ENCODE data around the gene HGF. TPM values are rescaled to one million over a fixed set of nuclear protein-coding genes. Genes with fewer than 3 reads are reported as not detected.

HGF gene
- total and polyA plus RNA-seq, 2 of the 8 experiments (the other 6 are each of a cell fraction or from before 2014, with no cell fraction given): 0.05 to 0.60 TPM

- H3K18ac ChIP-seq (ENCODE audit: extremely low read depth, low read length): no peak overlapping the region
- no peak overlapping the region for H3K4me2 ChIP-seq (ENCODE audit: insufficient read depth in 1 of 2, low read depth in 2 of 2, low read length in 2 of 2)
- H3K9ac ChIP-seq (replicated peaks in 1 of 4; ENCODE audit: extremely low read depth in 1 of 4, low read depth in 3 of 4, low read length in 3 of 4): no peak overlapping the region
- no peak overlapping the region for H4K8ac ChIP-seq (ENCODE audit: extremely low read depth, insufficient read depth, low read length)
- no peaks in the 10 kb centered on the region for H3K27me3 ChIP-seq (replicated peaks in 1 of 4; ENCODE audit: control insufficient read depth in 3 of 4, extremely low read depth in 1 of 4, insufficient read depth in 3 of 4, low read length in 3 of 4)
- H3K36me3 ChIP-seq (ENCODE audit: control insufficient read depth in 2 of 4, insufficient read depth in 4 of 4, low read length in 3 of 4): no peaks in the 10 kb centered on the region
- H3K4ac ChIP-seq (replicated peaks; ENCODE audit: insufficient read length, low read depth, low read length): no peak overlapping the region
- no peaks in the 10 kb centered on the region for H3K79me2 ChIP-seq (ENCODE audit: control insufficient read depth in 1 of 2, insufficient read depth in 2 of 2, low read length in 2 of 2)
- H2AK5ac ChIP-seq (ENCODE audit: low read depth, low read length): no peak overlapping the region
- H3K4me1 ChIP-seq (replicated peaks in 1 of 4; ENCODE audit: control insufficient read depth in 3 of 4, insufficient read depth in 4 of 4, low read length in 3 of 4): no peaks in the 10 kb centered on the region
- no peak overlapping the region for H3K27ac ChIP-seq (ENCODE audit: low read depth, low read length)
- H3K23ac ChIP-seq (ENCODE audit: insufficient read length): no peak overlapping the region
- no peak overlapping the region for H2AFZ ChIP-seq (ENCODE audit: low read length)
- DNase-seq (ENCODE audit: low read depth in 1 of 2, low spot score in 2 of 2): no peak
- H4K91ac ChIP-seq (replicated peaks; ENCODE audit: insufficient read length, low read length): no peak overlapping the region
- ChIA-PET POLR2A (ENCODE audit: partially characterized antibody) (no interaction called here), CTCF (ENCODE audit: partially characterized antibody) (no interaction called here)
- WGBS, 2 experiments (ENCODE audit: extremely low coverage in 1 of 2, insufficient coverage in 1 of 2, insufficient read length in 1 of 2, insufficient replicate concordance in 2 of 2, low coverage in 1 of 2, low lambda C conversion rate in 2 of 2, missing lambda C conversion rate in 1 of 2): 94% methylated on average over 1 of the region's 1 CpG; no CpG with 5 or more reads in 1 of the 2 experiments
- H2BK15ac ChIP-seq (ENCODE audit: low read length): no peak overlapping the region
- H2BK5ac ChIP-seq (ENCODE audit: low read depth, low read length): no peak overlapping the region
- no peak overlapping the region for H3K56ac ChIP-seq (replicated peaks; ENCODE audit: insufficient read length, low read depth, low read length)
- peaks cover 5 to 15% of the 10 kb centered on the region in 2 experiments; a peak in 3 of 4 replicates for H3K9me3 ChIP-seq (ENCODE audit: insufficient read depth in 2 of 2, low read depth in 1 of 2, low read length in 1 of 2)
- no peak overlapping the region for H3K4me3 ChIP-seq (ENCODE audit: extremely low read depth in 1 of 4, insufficient read depth in 2 of 4, low read depth in 3 of 4, low read length in 4 of 4)
- no peak overlapping the region for H2BK12ac ChIP-seq (ENCODE audit: low read depth, low read length)
- no peak overlapping the region for H4K5ac ChIP-seq (ENCODE audit: insufficient read length, low read depth, low read length)
- H4K20me1 ChIP-seq (replicated peaks in 1 of 2; ENCODE audit: control insufficient read depth in 1 of 2, insufficient read depth in 2 of 2, low read length in 2 of 2): no peaks in the 10 kb centered on the region
- H3K79me1 ChIP-seq (ENCODE audit: low read depth, low read length): no peaks in the 10 kb centered on the region
- FAIRE-seq: no peak
- no peaks in the 10 kb centered on the region; the same call in 1 of the 2 replicates for H3K23me2 ChIP-seq (ENCODE audit: low read depth, low read length)
- H2BK20ac ChIP-seq (ENCODE audit: low read length): no peak overlapping the region
- no peak overlapping the region for H3K14ac ChIP-seq (ENCODE audit: insufficient read length)
- no peak overlapping the region for H2BK120ac ChIP-seq (replicated peaks; ENCODE audit: low read depth, low read length)
- no peak for TF ChIP-seq CBX5 (IDR thresholded peaks at IDR 0.05; ENCODE audit: low read depth, low read length)
- TF ChIP-seq RFX5 (IDR thresholded peaks at IDR 0.05; ENCODE audit: borderline replicate concordance, low read depth, low read length): no peak
- no peak for TF ChIP-seq SP1 (IDR thresholded peaks at IDR 0.05; ENCODE audit: low read depth, low read length)
- no peak for TF ChIP-seq GABPA (IDR thresholded peaks at IDR 0.05; ENCODE audit: borderline replicate concordance, insufficient read depth, low read length)
- TF ChIP-seq MAFK (IDR thresholded peaks at IDR 0.05; ENCODE audit: low read depth, low read length): no peak
- no peak for TF ChIP-seq ZNF274 (IDR thresholded peaks at IDR 0.05; ENCODE audit: borderline replicate concordance, extremely low read depth, low read length)
- no peak for TF ChIP-seq SIN3A (conservative IDR thresholded peaks at IDR 0.05 in 1 of 2, IDR thresholded peaks at IDR 0.05 in 1 of 2; ENCODE audit: low read depth in 1 of 2, low read length in 2 of 2)
Observed at GRCh38 chr7:81652225-81652624, 117.6 kb downstream of the HGF start.
